ENCODE results near the gene MCC. TPM values are rescaled to one million over a fixed set of nuclear protein-coding genes. Genes with fewer than 3 reads are reported as not detected.

Gene MCC
- total and polyA plus RNA-seq, 2 donors from 2014 or later: 2.4 to 20.6 TPM

DNA sequence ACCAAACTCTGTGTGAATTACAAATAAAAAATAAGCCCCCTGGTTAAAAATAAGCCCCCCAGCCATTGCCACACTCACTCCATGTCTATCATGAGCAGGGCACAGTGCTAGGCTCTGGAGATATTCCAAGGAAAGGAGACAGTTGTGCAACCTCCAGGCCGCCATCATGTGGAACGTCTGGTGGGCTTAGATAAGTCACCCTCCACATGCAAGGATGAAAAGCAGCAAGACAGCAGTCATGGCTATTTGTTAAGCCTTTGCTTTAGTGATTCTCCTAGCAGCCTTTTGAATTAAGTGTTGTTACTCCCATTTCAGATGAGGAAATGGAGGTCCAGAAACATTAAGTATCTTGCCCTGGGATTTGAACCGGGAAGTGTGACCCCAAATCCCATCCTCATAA, 416.9 kb downstream of the MCC start:
- DNase-seq: no peak
- H3K27ac ChIP-seq (ENCODE audit: low read depth in 2 of 2, low read length in 2 of 2): no peak overlapping the region
- H3K27me3 ChIP-seq (ENCODE audit: control insufficient read depth, insufficient read depth, low read length): no peaks in the 10 kb centered on the region
- H3K4me3 ChIP-seq (ENCODE audit: low read length in 3 of 3): no peak overlapping the region
- intact Hi-C loops (cut with DNase I): no loop called here
- no peaks in the 10 kb centered on the region for H3K4me1 ChIP-seq (ENCODE audit: control insufficient read depth in 2 of 3, insufficient read depth in 2 of 3, low read depth in 1 of 3, low read length in 3 of 3)
- no peak for FAIRE-seq
- TF ChIP-seq, protein P1, sequence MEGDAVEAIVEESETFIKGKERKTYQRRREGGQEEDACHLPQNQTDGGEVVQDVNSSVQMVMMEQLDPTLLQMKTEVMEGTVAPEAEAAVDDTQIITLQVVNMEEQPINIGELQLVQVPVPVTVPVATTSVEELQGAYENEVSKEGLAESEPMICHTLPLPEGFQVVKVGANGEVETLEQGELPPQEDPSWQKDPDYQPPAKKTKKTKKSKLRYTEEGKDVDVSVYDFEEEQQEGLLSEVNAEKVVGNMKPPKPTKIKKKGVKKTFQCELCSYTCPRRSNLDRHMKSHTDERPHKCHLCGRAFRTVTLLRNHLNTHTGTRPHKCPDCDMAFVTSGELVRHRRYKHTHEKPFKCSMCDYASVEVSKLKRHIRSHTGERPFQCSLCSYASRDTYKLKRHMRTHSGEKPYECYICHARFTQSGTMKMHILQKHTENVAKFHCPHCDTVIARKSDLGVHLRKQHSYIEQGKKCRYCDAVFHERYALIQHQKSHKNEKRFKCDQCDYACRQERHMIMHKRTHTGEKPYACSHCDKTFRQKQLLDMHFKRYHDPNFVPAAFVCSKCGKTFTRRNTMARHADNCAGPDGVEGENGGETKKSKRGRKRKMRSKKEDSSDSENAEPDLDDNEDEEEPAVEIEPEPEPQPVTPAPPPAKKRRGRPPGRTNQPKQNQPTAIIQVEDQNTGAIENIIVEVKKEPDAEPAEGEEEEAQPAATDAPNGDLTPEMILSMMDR (IDR thresholded peaks at IDR 0.05; ENCODE audit: borderline replicate concordance, extremely low read depth, insufficient read depth): no peak
- no peaks in the 10 kb centered on the region for H3K9me3 ChIP-seq (ENCODE audit: control insufficient read depth in 2 of 3, insufficient read depth in 1 of 3, low read length in 3 of 3)
- H3K9ac ChIP-seq (ENCODE audit: low read length in 3 of 3): no peak overlapping the region
- peaks cover 0 to 4% (median 0%) of the 10 kb centered on the region in 3 donors for H3K36me3 ChIP-seq (ENCODE audit: control insufficient read depth in 2 of 3, insufficient read depth in 3 of 3, low read length in 3 of 3)

DNA sequence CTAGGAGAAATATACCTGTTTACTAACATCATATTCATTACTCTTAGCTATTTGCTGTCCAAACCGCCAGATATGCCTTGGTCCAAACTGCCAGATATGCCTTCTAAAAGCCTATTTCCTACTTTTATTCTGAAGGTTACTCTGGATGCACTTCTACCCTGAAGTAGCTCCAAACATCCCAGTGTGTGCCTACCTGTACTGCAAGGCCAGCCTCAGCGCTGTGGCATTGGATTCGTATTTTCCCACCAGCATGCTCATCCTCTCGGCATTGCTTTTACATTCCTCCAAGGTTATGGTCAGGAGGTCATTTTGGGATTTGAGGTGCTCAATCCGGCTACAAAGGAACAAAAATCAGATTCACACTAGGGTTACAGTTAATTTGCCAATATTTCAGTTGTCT, 417.4 kb downstream of the MCC start:
- TF ChIP-seq, protein P1 (IDR thresholded peaks at IDR 0.05; ENCODE audit: borderline replicate concordance, extremely low read depth, insufficient read depth): no peak
- no peak for FAIRE-seq
- DNase-seq: no peak

DNA sequence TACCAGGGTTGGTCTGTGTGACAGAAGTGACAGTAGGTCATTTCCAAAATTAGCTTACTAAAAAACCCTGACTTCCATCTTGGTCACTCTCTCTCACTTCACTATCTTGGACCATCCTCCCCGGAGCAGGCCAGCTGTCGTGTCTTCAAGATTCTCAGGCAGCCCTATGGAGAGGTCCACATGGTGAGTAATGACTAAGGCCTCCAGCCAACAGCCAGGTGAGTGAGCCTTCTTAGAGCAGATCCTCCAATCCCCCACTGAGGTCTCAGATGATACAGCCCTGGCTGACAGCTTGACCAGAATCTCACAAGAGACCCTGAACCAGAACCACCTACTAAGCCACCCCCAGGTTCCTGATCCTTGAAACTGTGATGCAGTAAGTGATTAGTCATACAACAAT, 419.7 kb downstream of the MCC start:
- intact Hi-C loops (cut with DNase I): no loop called here
- H3K27ac ChIP-seq (ENCODE audit: low read depth in 2 of 2, low read length in 2 of 2): no peak overlapping the region
- H3K9me3 ChIP-seq (ENCODE audit: control insufficient read depth in 2 of 3, insufficient read depth in 1 of 3, low read length in 3 of 3): no peaks in the 10 kb centered on the region
- no peaks in the 10 kb centered on the region for H3K4me1 ChIP-seq (ENCODE audit: control insufficient read depth in 2 of 3, insufficient read depth in 2 of 3, low read depth in 1 of 3, low read length in 3 of 3)
- DNase-seq (peak in 1 of 5 donors; percentile 20), FAIRE-seq (no peak)
- H3K27me3 ChIP-seq (ENCODE audit: control insufficient read depth, insufficient read depth, low read length): no peaks in the 10 kb centered on the region
- TF ChIP-seq, protein P1 (IDR thresholded peaks at IDR 0.05; ENCODE audit: borderline replicate concordance, extremely low read depth, insufficient read depth): no peak
- no peak overlapping the region for H3K4me3 ChIP-seq (ENCODE audit: low read length in 3 of 3)
- H3K36me3 ChIP-seq (ENCODE audit: control insufficient read depth in 2 of 3, insufficient read depth in 3 of 3, low read length in 3 of 3): peaks cover 0 to 4% (median 0%) of the 10 kb centered on the region in 3 donors
- H3K9ac ChIP-seq (ENCODE audit: low read length in 3 of 3): no peak overlapping the region

More for the DNA sequence above, 417.4 kb downstream of the MCC start:
- intact Hi-C loops (cut with DNase I): no loop called here
- H3K4me3 ChIP-seq (ENCODE audit: low read length in 3 of 3): no peak overlapping the region
- H3K27me3 ChIP-seq (ENCODE audit: control insufficient read depth, insufficient read depth, low read length): no peaks in the 10 kb centered on the region
- H3K4me1 ChIP-seq (ENCODE audit: control insufficient read depth in 2 of 3, insufficient read depth in 2 of 3, low read depth in 1 of 3, low read length in 3 of 3): no peaks in the 10 kb centered on the region
- H3K27ac ChIP-seq (ENCODE audit: low read depth in 2 of 2, low read length in 2 of 2): no peak overlapping the region
- no peaks in the 10 kb centered on the region for H3K9me3 ChIP-seq (ENCODE audit: control insufficient read depth in 2 of 3, insufficient read depth in 1 of 3, low read length in 3 of 3)
- peaks cover 0 to 4% (median 0%) of the 10 kb centered on the region in 3 donors for H3K36me3 ChIP-seq (ENCODE audit: control insufficient read depth in 2 of 3, insufficient read depth in 3 of 3, low read length in 3 of 3)
- H3K9ac ChIP-seq (ENCODE audit: low read length in 3 of 3): no peak overlapping the region

Measured in kidney (tissue), 14 donors.